NCI-H460 (cell line): ENCODE data around the gene PIWIL4. TPM values are rescaled to one million over a fixed set of nuclear protein-coding genes. Genes with fewer than 3 reads are reported as not detected.

Experiments
- DNase-seq: peaks from one replicate; pipeline ENCODE4 v3.0.0-alpha.2; 2016; ENCODE audit warnings: low read depth; ENCODE audit errors: extremely low read depth
- polyA plus RNA-seq: library from polyadenylated mRNA; depleted of rRNA; stranded (reverse); fragments of >200 nt; gene quantifications from 2 replicates; pipeline ENCODE4 v1.2.3, GENCODE V29; 2014; cell fraction: nucleus; rRNA removed
- total RNA-seq: library from RNA; depleted of rRNA; stranded (reverse); fragments of >200 nt; shearing (Covaris generic); gene quantifications from 2 replicates; pipeline ENCODE4 v1.2.3, GENCODE V29; 2014; rRNA removed

The PIWIL4 gene
- total RNA-seq: 0.09 and 0.25 TPM in 2 replicates
- polyA plus RNA-seq: not detected in 2 replicates

DNA sequence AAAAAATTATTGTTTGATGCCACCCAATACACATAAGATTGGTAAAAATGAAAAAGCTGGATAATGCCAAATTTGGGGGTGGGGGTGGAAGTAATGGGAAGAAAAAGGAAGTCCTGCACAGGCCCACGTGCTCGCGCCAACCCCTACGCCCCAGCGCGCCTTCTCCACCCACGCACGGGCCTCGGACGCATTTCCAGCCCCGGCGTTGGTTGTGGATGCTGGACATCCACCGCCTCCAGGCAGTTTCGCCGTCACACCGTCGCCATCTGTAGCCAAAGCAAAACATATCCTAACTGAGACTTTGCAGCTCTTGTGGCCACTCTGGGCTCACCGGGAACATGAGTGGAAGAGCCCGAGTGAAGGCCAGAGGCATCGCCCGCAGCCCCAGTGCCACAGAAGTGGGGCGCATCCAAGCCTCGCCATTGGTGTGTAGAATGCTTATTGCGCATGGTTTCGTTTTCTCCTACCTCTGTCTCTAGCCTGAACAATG, at the start of gene PIWIL4:
Gene PIWIL4 (plus strand): TSS at position 188 of the 490 bp plus-strand sequence. CDS start 151 bp downstream, at position 339.
- DNase-seq: no peak

DNA sequence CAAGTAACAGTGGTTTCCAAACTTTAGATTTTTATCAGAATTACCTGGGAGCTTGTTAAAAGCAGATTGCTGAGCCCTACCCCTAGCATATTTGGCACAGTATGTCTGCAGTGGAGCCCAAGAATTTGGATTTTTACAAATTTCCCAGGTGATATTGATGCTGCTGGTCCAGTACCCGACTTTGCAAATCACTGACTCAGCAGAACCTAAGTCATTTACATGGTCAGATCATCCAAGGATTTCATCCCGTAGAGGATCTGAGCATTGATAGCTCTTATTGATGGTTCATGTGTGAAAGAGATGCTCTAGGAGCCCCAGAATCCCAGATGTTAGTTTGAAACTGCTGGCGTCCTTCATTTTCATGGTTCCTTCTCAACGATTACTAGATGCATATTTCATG, 48.9 kb upstream of the PIWIL4 start:
- DNase-seq: no peak

DNA sequence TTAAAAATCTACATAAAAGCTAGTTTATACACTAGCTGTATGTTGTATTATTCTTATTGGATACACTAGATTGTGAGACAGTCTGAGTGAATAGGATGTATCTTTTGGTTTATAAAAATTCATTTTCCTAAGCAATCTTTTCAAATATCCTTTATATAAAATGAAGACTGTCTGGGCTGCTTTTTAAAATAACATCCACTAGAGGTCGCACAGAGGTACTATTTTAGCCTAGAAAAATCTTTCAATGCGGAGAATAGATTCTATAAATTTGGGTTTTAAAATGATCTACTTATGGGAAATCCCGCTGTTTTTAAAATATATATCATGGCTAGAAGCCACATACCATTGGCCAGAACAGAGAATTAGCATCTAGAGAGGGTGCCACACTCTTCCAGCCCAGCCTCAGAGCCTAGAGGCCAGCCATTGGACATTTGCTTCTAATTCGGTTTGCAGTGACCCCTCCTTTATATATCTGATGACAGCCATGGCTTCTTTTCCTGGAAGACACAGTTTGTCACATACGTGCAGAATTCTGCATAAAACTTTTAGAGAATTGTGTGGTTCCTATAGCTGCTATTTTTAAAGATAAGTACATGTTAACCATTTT, 47.6 kb upstream of the PIWIL4 start:
- DNase-seq: peak; percentile 17

- DNase-seq: no peak
These were observed 45.5 kb upstream of the PIWIL4 start for GRCh38 chr11:94521684-94522083.

- DNase-seq: no peak
These were observed 42.8 kb upstream of the PIWIL4 start for GRCh38 chr11:94524341-94524740.

- no peak for DNase-seq
These were observed 41.4 kb upstream of the PIWIL4 start for GRCh38 chr11:94525546-94526324.

DNA sequence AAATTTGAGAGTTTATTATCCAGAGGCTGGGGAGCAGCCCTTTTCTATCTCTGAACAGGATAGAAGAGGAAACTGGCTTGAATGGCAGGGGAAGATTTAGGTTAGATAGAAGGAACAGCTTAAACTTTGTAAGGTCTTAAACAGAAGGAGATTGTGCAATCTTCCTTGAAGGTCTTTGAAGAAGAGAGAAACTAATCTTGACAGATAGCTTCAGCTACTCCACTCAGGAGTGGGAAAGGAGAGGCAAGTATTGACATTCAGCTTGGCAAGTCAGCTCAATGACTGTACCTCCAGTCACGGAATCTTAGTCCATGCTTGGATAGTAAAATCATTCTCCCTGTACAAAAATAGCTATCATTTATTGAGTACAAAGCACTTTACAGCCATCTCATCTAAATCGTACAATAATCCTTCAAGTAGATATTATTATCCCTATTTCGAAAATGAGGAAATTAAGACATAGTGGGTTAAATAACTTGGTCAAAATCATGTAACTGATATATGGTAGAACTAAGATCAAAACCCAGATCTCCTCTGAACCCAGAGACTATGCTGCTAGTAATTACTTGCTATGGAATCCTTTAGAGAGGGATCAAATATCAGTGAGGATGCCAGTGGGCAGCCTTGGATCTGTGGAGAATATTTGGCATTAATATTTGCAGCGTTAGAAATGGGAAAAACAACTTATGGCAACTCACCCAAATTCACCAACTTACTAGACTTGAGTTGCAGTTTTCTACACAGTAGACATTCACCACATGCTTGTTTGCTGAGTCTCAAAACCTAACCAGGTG, 40.3 kb upstream of the PIWIL4 start:
- DNase-seq: no peak

DNA sequence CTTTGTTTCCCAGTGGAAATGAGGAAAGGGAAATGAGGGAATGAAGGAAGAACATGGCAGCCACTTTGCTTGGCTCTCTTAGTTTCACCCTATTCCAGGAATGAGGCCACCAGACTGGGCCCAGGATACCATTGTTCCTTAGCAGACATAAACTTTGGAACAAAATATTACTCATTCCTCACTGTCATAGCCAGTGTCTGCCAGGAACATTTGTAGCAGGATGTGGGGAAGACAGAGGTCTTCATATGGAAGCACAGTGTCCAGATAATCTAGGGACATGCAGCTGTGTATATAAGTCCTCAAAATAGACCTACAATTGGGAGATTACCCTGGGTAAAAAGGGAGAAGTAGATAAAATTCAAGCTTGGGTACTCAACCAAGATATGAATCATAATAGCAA, 38.6 kb upstream of the PIWIL4 start:
- DNase-seq: no peak

- DNase-seq: no peak
These were observed 35.0 kb upstream of the PIWIL4 start for GRCh38 chr11:94532211-94532610.

GRCh38 chr11:94533206-94533605, 34.0 kb upstream of the PIWIL4 start:
- no peak for DNase-seq

- DNase-seq: no peak
These were observed 33.2 kb upstream of the PIWIL4 start for GRCh38 chr11:94533696-94534630.

DNA sequence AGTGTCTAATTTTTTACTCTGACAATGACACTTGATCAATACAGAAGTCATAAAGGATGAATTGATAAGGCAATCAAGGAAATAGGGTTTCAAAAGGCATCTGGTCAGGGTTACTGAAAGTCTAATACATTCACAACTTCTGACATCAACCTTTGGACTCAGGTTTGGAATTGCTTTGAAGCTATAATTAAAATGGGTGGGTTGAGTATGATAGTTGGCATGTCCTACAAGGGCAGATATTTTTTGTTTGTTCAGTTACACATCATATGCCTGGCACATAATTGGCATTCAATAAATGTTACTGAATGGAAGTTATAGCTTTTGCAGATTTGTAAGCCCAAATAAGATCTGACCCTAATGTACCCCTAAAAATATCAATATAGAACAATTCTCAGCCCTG, 30.8 kb upstream of the PIWIL4 start:
- no peak for DNase-seq

- DNase-seq: no peak
These were observed 30.1 kb upstream of the PIWIL4 start for GRCh38 chr11:94537031-94537600.

DNA sequence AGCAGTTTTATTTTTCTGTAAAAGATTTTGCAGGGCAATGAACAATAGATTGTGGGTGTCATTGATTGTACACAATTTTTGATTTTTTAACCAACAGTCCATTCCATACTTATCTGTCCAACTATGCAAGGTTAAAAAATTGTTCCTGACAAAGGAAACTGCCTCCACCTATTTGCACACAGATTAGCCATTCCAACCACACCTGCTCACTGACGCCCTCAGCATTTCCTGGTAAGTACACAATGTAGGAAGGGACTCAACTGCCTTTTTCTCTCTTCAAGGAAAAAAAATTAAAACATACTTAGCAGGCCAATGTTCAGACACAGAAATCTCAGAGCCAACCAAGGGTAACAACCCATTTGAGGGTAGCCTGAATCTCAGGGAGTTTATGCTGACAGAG, 27.7 kb upstream of the PIWIL4 start:
- DNase-seq: no peak

- peak; percentile 69 for DNase-seq
These were observed 23.2 kb upstream of the PIWIL4 start, which contains the start of gene FUT4 for GRCh38 chr11:94543695-94544645. Gene FUT4 (plus strand): TSS chr11:94543921. CDS start chr11:94544134, 213 bp downstream.

DNA sequence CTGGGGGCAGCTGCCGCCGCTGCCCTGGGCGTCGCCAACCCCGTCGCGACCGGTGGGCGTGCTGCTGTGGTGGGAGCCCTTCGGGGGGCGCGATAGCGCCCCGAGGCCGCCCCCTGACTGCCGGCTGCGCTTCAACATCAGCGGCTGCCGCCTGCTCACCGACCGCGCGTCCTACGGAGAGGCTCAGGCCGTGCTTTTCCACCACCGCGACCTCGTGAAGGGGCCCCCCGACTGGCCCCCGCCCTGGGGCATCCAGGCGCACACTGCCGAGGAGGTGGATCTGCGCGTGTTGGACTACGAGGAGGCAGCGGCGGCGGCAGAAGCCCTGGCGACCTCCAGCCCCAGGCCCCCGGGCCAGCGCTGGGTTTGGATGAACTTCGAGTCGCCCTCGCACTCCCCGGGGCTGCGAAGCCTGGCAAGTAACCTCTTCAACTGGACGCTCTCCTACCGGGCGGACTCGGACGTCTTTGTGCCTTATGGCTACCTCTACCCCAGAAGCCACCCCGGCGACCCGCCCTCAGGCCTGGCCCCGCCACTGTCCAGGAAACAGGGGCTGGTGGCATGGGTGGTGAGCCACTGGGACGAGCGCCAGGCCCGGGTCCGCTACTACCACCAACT, 22.4 kb upstream of the PIWIL4 start:
- DNase-seq: no peak

DNA sequence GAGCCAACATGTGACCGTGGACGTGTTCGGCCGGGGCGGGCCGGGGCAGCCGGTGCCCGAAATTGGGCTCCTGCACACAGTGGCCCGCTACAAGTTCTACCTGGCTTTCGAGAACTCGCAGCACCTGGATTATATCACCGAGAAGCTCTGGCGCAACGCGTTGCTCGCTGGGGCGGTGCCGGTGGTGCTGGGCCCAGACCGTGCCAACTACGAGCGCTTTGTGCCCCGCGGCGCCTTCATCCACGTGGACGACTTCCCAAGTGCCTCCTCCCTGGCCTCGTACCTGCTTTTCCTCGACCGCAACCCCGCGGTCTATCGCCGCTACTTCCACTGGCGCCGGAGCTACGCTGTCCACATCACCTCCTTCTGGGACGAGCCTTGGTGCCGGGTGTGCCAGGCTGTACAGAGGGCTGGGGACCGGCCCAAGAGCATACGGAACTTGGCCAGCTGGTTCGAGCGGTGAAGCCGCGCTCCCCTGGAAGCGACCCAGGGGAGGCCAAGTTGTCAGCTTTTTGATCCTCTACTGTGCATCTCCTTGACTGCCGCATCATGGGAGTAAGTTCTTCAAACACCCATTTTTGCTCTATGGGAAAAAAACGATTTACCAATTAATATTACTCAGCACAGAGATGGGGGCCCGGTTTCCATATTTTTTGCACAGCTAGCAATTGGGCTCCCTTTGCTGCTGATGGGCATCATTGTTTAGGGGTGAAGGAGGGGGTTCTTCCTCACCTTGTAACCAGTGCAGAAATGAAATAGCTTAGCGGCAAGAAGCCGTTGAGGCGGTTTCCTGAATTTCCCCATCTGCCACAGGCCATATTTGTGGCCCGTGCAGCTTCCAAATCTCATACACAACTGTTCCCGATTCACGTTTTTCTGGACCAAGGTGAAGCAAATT, 21.7 kb upstream of the PIWIL4 start:
- DNase-seq: no peak
